Measurements from ENCODE around the gene HMCN1. TPM values are rescaled to one million over a fixed set of nuclear protein-coding genes. Genes with fewer than 3 reads are reported as not detected.

HMCN1 gene
- total and polyA plus RNA-seq, 9 donors: 7.9 to 22.6 (median 11.2) TPM

GRCh38 chr1:186033847-186034271 is 299.7 kb downstream of the HMCN1 start:
- no peak overlapping the region for H3K27ac ChIP-seq (ENCODE audit: low read length)
- no peaks in the 10 kb centered on the region for H3K36me3 ChIP-seq (ENCODE audit: control insufficient read depth, insufficient read depth, low read length)
- peak; percentile 24 for DNase-seq
- no peak overlapping the region for H3K4me3 ChIP-seq (ENCODE audit: low read length)
- no CpG with 5 or more reads among the region's 2 CpGs for WGBS (ENCODE audit: insufficient coverage)
- H3K27me3 ChIP-seq (ENCODE audit: control insufficient read depth, insufficient read depth, low read length): no peaks in the 10 kb centered on the region
- H3K9me3 ChIP-seq (replicated peaks; ENCODE audit: control insufficient read depth, low read depth, low read length): no peaks in the 10 kb centered on the region
- no peaks in the 10 kb centered on the region for H3K4me1 ChIP-seq (ENCODE audit: control insufficient read depth, insufficient read depth, low read length)

- no peak for DNase-seq
- H3K4me3 ChIP-seq (ENCODE audit: low read length): no peak overlapping the region
- no peaks in the 10 kb centered on the region for H3K9me3 ChIP-seq (replicated peaks; ENCODE audit: control insufficient read depth, low read depth, low read length)
- no peak overlapping the region for H3K27ac ChIP-seq (ENCODE audit: low read length)
- H3K27me3 ChIP-seq (ENCODE audit: control insufficient read depth, insufficient read depth, low read length): no peaks in the 10 kb centered on the region
- WGBS (ENCODE audit: insufficient coverage): no CpG with 5 or more reads among the region's 3 CpGs
- no peaks in the 10 kb centered on the region for H3K4me1 ChIP-seq (ENCODE audit: control insufficient read depth, insufficient read depth, low read length)
- no peaks in the 10 kb centered on the region for H3K36me3 ChIP-seq (ENCODE audit: control insufficient read depth, insufficient read depth, low read length)
Observed at GRCh38 chr1:186042230-186042629, 308.0 kb downstream of the HMCN1 start.

- no peak for DNase-seq
- no peak overlapping the region for H3K27ac ChIP-seq (ENCODE audit: low read length)
- H3K4me3 ChIP-seq (ENCODE audit: low read length): no peak overlapping the region
- no peaks in the 10 kb centered on the region for H3K9me3 ChIP-seq (replicated peaks; ENCODE audit: control insufficient read depth, low read depth, low read length)
- H3K36me3 ChIP-seq (ENCODE audit: control insufficient read depth, insufficient read depth, low read length): no peaks in the 10 kb centered on the region
- H3K27me3 ChIP-seq (ENCODE audit: control insufficient read depth, insufficient read depth, low read length): no peaks in the 10 kb centered on the region
- no CpG with 5 or more reads among the region's 1 CpG for WGBS (ENCODE audit: insufficient coverage)
- H3K4me1 ChIP-seq (ENCODE audit: control insufficient read depth, insufficient read depth, low read length): no peaks in the 10 kb centered on the region
Observed at GRCh38 chr1:186043296-186043695, 309.1 kb downstream of the HMCN1 start.

GRCh38 chr1:186044079-186044685 is 310.0 kb downstream of the HMCN1 start:
- whole genome bisulfite sequencing (ENCODE audit: insufficient coverage): 25% methylated on average over 1 of the region's 3 CpGs
- Histone ChIP-seq H3K9me3 (replicated peaks; ENCODE audit: control insufficient read depth, low read depth, low read length) (no peaks in the 10 kb centered on the region), H3K27me3 (ENCODE audit: control insufficient read depth, insufficient read depth, low read length) (no peaks in the 10 kb centered on the region), H3K4me1 (ENCODE audit: control insufficient read depth, insufficient read depth, low read length) (no peaks in the 10 kb centered on the region), H3K4me3 (ENCODE audit: low read length) (no peak overlapping the region), H3K27ac (ENCODE audit: low read length) (no peak overlapping the region), H3K36me3 (ENCODE audit: control insufficient read depth, insufficient read depth, low read length) (no peaks in the 10 kb centered on the region)
- DNase-seq: peak; percentile 9

GRCh38 chr1:186046437-186047211 is 312.4 kb downstream of the HMCN1 start:
- 89% methylated on average over 4 of the region's 4 CpGs for WGBS (ENCODE audit: insufficient coverage)
- H3K36me3 ChIP-seq (ENCODE audit: control insufficient read depth, insufficient read depth, low read length): no peaks in the 10 kb centered on the region
- no peaks in the 10 kb centered on the region for H3K27me3 ChIP-seq (ENCODE audit: control insufficient read depth, insufficient read depth, low read length)
- no peaks in the 10 kb centered on the region for H3K9me3 ChIP-seq (replicated peaks; ENCODE audit: control insufficient read depth, low read depth, low read length)
- no peak overlapping the region for H3K27ac ChIP-seq (ENCODE audit: low read length)
- no peak overlapping the region for H3K4me3 ChIP-seq (ENCODE audit: low read length)
- no peak for DNase-seq
- H3K4me1 ChIP-seq (ENCODE audit: control insufficient read depth, insufficient read depth, low read length): no peaks in the 10 kb centered on the region

- 75% methylated on average over 2 of the region's 3 CpGs for WGBS (ENCODE audit: insufficient coverage)
- H3K27me3 ChIP-seq (ENCODE audit: control insufficient read depth, insufficient read depth, low read length): no peaks in the 10 kb centered on the region
- DNase-seq: no peak
Observed at GRCh38 chr1:186050360-186050759, 316.2 kb downstream of the HMCN1 start.

GRCh38 chr1:186054003-186054402 is 319.8 kb downstream of the HMCN1 start:
- Histone ChIP-seq H3K36me3 (ENCODE audit: control insufficient read depth, insufficient read depth, low read length) (no peaks in the 10 kb centered on the region), H3K9me3 (replicated peaks; ENCODE audit: control insufficient read depth, low read depth, low read length) (no peaks in the 10 kb centered on the region), H3K4me3 (ENCODE audit: low read length) (no peak overlapping the region), H3K27ac (ENCODE audit: low read length) (no peak overlapping the region), H3K27me3 (ENCODE audit: control insufficient read depth, insufficient read depth, low read length) (no peaks in the 10 kb centered on the region), H3K4me1 (ENCODE audit: control insufficient read depth, insufficient read depth, low read length) (no peaks in the 10 kb centered on the region)
- DNase-seq: no peak
- no CpG with 5 or more reads among the region's 2 CpGs for WGBS (ENCODE audit: insufficient coverage)

More at GRCh38 chr1:186050360-186050759, 316.2 kb downstream of the HMCN1 start:
- H3K27ac ChIP-seq (ENCODE audit: low read length): no peak overlapping the region
- no peak overlapping the region for H3K4me3 ChIP-seq (ENCODE audit: low read length)
- no peaks in the 10 kb centered on the region for H3K36me3 ChIP-seq (ENCODE audit: control insufficient read depth, insufficient read depth, low read length)
- H3K4me1 ChIP-seq (ENCODE audit: control insufficient read depth, insufficient read depth, low read length): no peaks in the 10 kb centered on the region
- H3K9me3 ChIP-seq (replicated peaks; ENCODE audit: control insufficient read depth, low read depth, low read length): no peaks in the 10 kb centered on the region

GRCh38 chr1:186054932-186055331 is 320.7 kb downstream of the HMCN1 start:
- no peak overlapping the region for H3K27ac ChIP-seq (ENCODE audit: low read length)
- H3K4me3 ChIP-seq (ENCODE audit: low read length): no peak overlapping the region
- DNase-seq: no peak
- no CpG with 5 or more reads among the region's 2 CpGs for WGBS (ENCODE audit: insufficient coverage)
- no peaks in the 10 kb centered on the region for H3K27me3 ChIP-seq (ENCODE audit: control insufficient read depth, insufficient read depth, low read length)
- H3K9me3 ChIP-seq (replicated peaks; ENCODE audit: control insufficient read depth, low read depth, low read length): no peaks in the 10 kb centered on the region
- no peaks in the 10 kb centered on the region for H3K36me3 ChIP-seq (ENCODE audit: control insufficient read depth, insufficient read depth, low read length)
- no peaks in the 10 kb centered on the region for H3K4me1 ChIP-seq (ENCODE audit: control insufficient read depth, insufficient read depth, low read length)

GRCh38 chr1:186055846-186056245 is 321.7 kb downstream of the HMCN1 start:
- no peaks in the 10 kb centered on the region for H3K27me3 ChIP-seq (ENCODE audit: control insufficient read depth, insufficient read depth, low read length)
- no peak overlapping the region for H3K4me3 ChIP-seq (ENCODE audit: low read length)
- WGBS (ENCODE audit: insufficient coverage): no CpG with 5 or more reads among the region's 2 CpGs
- H3K36me3 ChIP-seq (ENCODE audit: control insufficient read depth, insufficient read depth, low read length): no peaks in the 10 kb centered on the region
- DNase-seq: no peak
- no peak overlapping the region for H3K27ac ChIP-seq (ENCODE audit: low read length)
- no peaks in the 10 kb centered on the region for H3K4me1 ChIP-seq (ENCODE audit: control insufficient read depth, insufficient read depth, low read length)
- no peaks in the 10 kb centered on the region for H3K9me3 ChIP-seq (replicated peaks; ENCODE audit: control insufficient read depth, low read depth, low read length)

GRCh38 chr1:186057086-186057485 is 322.9 kb downstream of the HMCN1 start:
- Histone ChIP-seq H3K36me3 (ENCODE audit: control insufficient read depth, insufficient read depth, low read length) (no peaks in the 10 kb centered on the region), H3K27ac (ENCODE audit: low read length) (no peak overlapping the region), H3K27me3 (ENCODE audit: control insufficient read depth, insufficient read depth, low read length) (no peaks in the 10 kb centered on the region), H3K4me3 (ENCODE audit: low read length) (no peak overlapping the region), H3K4me1 (ENCODE audit: control insufficient read depth, insufficient read depth, low read length) (no peaks in the 10 kb centered on the region), H3K9me3 (replicated peaks; ENCODE audit: control insufficient read depth, low read depth, low read length) (no peaks in the 10 kb centered on the region)
- DNase-seq: no peak
- no CpG with 5 or more reads among the region's 1 CpG for WGBS (ENCODE audit: insufficient coverage)

All from muscle of leg (tissue), 11 donors.